K562 (cell line): Measurements from ENCODE around the gene CYP2B6. TPM values are rescaled to one million over a fixed set of nuclear protein-coding genes. Genes with fewer than 3 reads are reported as not detected.
"Not testable (repeated sequence)": the region's sequence is repeated elsewhere in the genome, so short reads cannot be mapped to it uniquely, and the experiment has no call there.

Source experiments
- ATAC-seq: fragments of 200-7000 bp; cut with Tn5 transposase; 3 replicates; pipeline ENCODE4 v1.9.1; 2020; ENCODE audit warnings: moderate library complexity
- BruUV-seq: library from RNA; stranded (reverse); fragments of 400-500 nt; replicated peaks from 2 replicates; lab custom pipeline; 2021; lab: Mats Ljungman, UMichigan
- CTCF ChIA-PET: fragments of 300-600 bp; formaldehyde crosslinking; extraction: SDS; loops from one replicate; lab custom pipeline; 2021; ENCODE audit warnings: low intra/inter-chr PET ratio; lab: Yijun Ruan, JAX
- POLR2A ChIA-PET: fragments of 300-600, 350-650 bp; sonication (Branson Sonifier 250); formaldehyde crosslinking; extraction: SDS; loops from one replicate; lab custom pipeline; 2021; ENCODE audit warnings: antibody characterized with exemption, inconsistent platforms; lab: Yijun Ruan, JAX
- DNase-seq, 4 experiments: peaks; one replicate each; pipeline versions ENCODE4 v3.0.0 to v3.0.0-alpha.2; 2011 to 2018; ENCODE audit warnings: low spot score in 3 of 4, mixed read lengths in 3 of 4; ENCODE audit errors: extremely low read depth in 1 of 4
- FAIRE-seq: peaks from 2 replicates; lab custom pipeline; 2011; peaks lifted over from hg19 to GRCh38; lab: Jason Lieb, UNC
- H2AFZ ChIP-seq: 2 replicates; pipeline ENCODE4 v1.6.0; 2011; ENCODE audit warnings: low read depth, low read length, control low read depth, inconsistent platforms
- H3K27ac ChIP-seq: fragments of 200-600 bp; 3 replicates; pipeline ENCODE4 v1.8.0; 2011; ENCODE audit warnings: low read depth, mild to moderate bottlenecking, control low read depth, inconsistent platforms, low read length, moderate library complexity, mixed read lengths; ENCODE audit errors: extremely low read depth
- H3K27me3 ChIP-seq, 2 experiments: fragments of 300-600 bp in 1 of 2; 2 replicates in 1 of 2; 3 replicates in 1 of 2; pipeline versions ENCODE4 v1.6.0 to v1.8.0; 2011; ENCODE audit warnings: inconsistent platforms in 2 of 2, low read length in 2 of 2, mild to moderate bottlenecking in 1 of 2, mixed read lengths in 1 of 2, moderate library complexity in 1 of 2; ENCODE audit not compliant: control insufficient read depth in 2 of 2, insufficient read depth in 2 of 2
- H3K36me3 ChIP-seq: fragments of 300-600 bp; 3 replicates; pipeline ENCODE4 v1.8.0; 2011; ENCODE audit warnings: mild to moderate bottlenecking, low read length, inconsistent platforms; ENCODE audit not compliant: control insufficient read depth, insufficient read depth
- H3K4me1 ChIP-seq, 2 experiments: fragments of 200-600 bp in 1 of 2; replicated peaks in 1 of 2; 2 replicates in 1 of 2; 3 replicates in 1 of 2; pipeline versions ENCODE4 v1.5.1 to v1.8.0; 2011; ENCODE audit warnings: inconsistent platforms in 2 of 2, low read length in 2 of 2, mild to moderate bottlenecking in 1 of 2, mixed read lengths in 1 of 2, moderate library complexity in 1 of 2; ENCODE audit not compliant: control insufficient read depth in 2 of 2, insufficient read depth in 2 of 2
- H3K4me2 ChIP-seq: 2 replicates; pipeline ENCODE4 v1.6.1; 2011; ENCODE audit warnings: low read length, control low read depth, inconsistent platforms, mixed read lengths; ENCODE audit not compliant: insufficient read depth
- H3K4me3 ChIP-seq: fragments of 200-600 bp; sonication (generic), shearing (Covaris generic); 2 replicates; pipeline ENCODE4 v1.5.1; 2016; ENCODE audit warnings: control low read depth, inconsistent platforms
- H3K79me2 ChIP-seq: fragments of 200-600 bp; 3 replicates; pipeline ENCODE4 v1.8.0; 2011; ENCODE audit warnings: low read length, inconsistent platforms; ENCODE audit not compliant: control insufficient read depth, insufficient read depth
- H3K9ac ChIP-seq, 2 experiments: 2 replicates each; pipeline versions ENCODE4 v1.6.0 to v1.6.1; 2011; ENCODE audit warnings: low read depth in 2 of 2, low read length in 2 of 2, control low read depth in 1 of 2, inconsistent platforms in 1 of 2, mild to moderate bottlenecking in 1 of 2, mixed read lengths in 1 of 2; ENCODE audit not compliant: insufficient read depth in 1 of 2
- H3K9me1 ChIP-seq: one replicate; pipeline ENCODE4 v1.6.0; 2011; ENCODE audit warnings: inconsistent platforms, mild to moderate bottlenecking, low read length, moderate library complexity; ENCODE audit not compliant: control insufficient read depth, insufficient read depth
- H3K9me3 ChIP-seq: replicated peaks from 2 replicates; pipeline ENCODE4 v1.5.1; 2011; ENCODE audit warnings: low read depth, low read length, inconsistent platforms; ENCODE audit not compliant: control insufficient read depth, insufficient read depth
- H4K20me1 ChIP-seq: replicated peaks from 2 replicates; pipeline ENCODE4 v1.6.1; 2011; ENCODE audit warnings: low read length, inconsistent platforms, mixed read lengths; ENCODE audit not compliant: control insufficient read depth, insufficient read depth
- ZKSCAN3 ChIP-seq: fragments of 250-450 bp; sonication (Bioruptor Pico); IDR thresholded peaks from 2 replicates; pipeline ENCODE4 v1.4.0; 2020
- ZNF431 ChIP-seq: sonication (generic); formaldehyde crosslinking; IDR thresholded peaks from 2 replicates; pipeline ENCODE4 v1.8.0; 2022; ENCODE audit warnings: mild to moderate bottlenecking, missing genetic modification reagents
- WGBS: fragments of 100-300 bp; shearing (Covaris generic); methylation state at CpG from one replicate; pipeline ENCODE4 v1.1.6; 2016; ENCODE audit warnings: low coverage, mixed read lengths; ENCODE audit not compliant: insufficient coverage; ENCODE audit errors: missing lambda C conversion rate; 5-methylcytosine and 5-hydroxymethylcytosine counted together
- in situ Hi-C: fragments of 300-500 bp; cut with MboI; formaldehyde crosslinking; loops from 4 replicates; pipeline ENCODE4 v1.15.0; 2018; ENCODE audit warnings: inconsistent platforms, mixed read lengths
- intact Hi-C: fragments of 100-400 bp; cut with micrococcal nuclease; formaldehyde crosslinking; loops from 2 replicates; pipeline ENCODE4 v1.14.2; 2022
- polyA plus RNA-seq, 8 experiments: library from polyadenylated mRNA; depleted of rRNA in 4 of 8; stranded (reverse) in 5 of 8; unstranded in 3 of 8; fragments of >200 nt; fragmentation: Nextera tagmentation in 2 of 8; fragmentation: Illumina TruSeq in 1 of 8; extraction: Ambion mirVana in 2 of 8; extraction: Trizol in 1 of 8; gene quantifications; 2 replicates each; pipeline versions ENCODE4 v1.2.1 to v1.2.3, GENCODE V29; 2011 to 2014; ENCODE audit warnings: inconsistent platforms in 1 of 8, missing spikeins in 1 of 8
- total RNA-seq, 7 experiments: library from RNA; depleted of rRNA in 6 of 7; stranded (reverse); fragments of >200 nt in 6 of 7; fragmentation: Illumina TruSeq in 2 of 7; extraction: Trizol in 2 of 7; gene quantifications; 2 replicates each; pipeline versions ENCODE4 v1.2.1 to v1.2.3, GENCODE V29; 2011 to 2021; ENCODE audit warnings: low replicate concordance in 1 of 7

The CYP2B6 gene
- total and polyA plus RNA-seq, 9 of the 15 experiments (the other 6 are each of a cell fraction or from before 2014, with no cell fraction given): 0.04 TPM; not detected in 8

- Histone ChIP-seq H3K27me3 (peaks cover 0 to 13% of the 10 kb centered on the region in 2 experiments; a peak in 3 of 5 replicates), H4K20me1 (no peaks in the 10 kb centered on the region), H3K4me2 (no peak overlapping the region), H3K27ac (no peak overlapping the region), H3K9me1 (no peaks in the 10 kb centered on the region), H3K36me3 (no peaks in the 10 kb centered on the region), H3K9me3 (no peaks in the 10 kb centered on the region), H3K4me3 (no peak overlapping the region), H2AFZ (no peak overlapping the region), H3K9ac (no peak overlapping the region), H3K4me1 (no peaks in the 10 kb centered on the region), H3K79me2 (no peaks in the 10 kb centered on the region)
- ATAC-seq (no peak), FAIRE-seq (no peak), DNase-seq (no peak)
- no TSS peak for BruUV-seq
- intact Hi-C loops: no loop called here
- TF ChIP-seq ZKSCAN3 (CRISPR knock-in tag): no peak
- WGBS: no CpG with 5 or more reads among the region's 4 CpGs
- in situ Hi-C loops: no loop called here
- POLR2A ChIA-PET: interaction anchor here (1.2 kb wide), 1 partner anchor 10 kb away, joined by 3 read pairs; no protein-coding TSS in a partner anchor
- CTCF ChIA-PET: no interaction called here
These were observed 14.4 kb upstream of the CYP2B6 start for GRCh38 chr19:40976724-40977123.

- FAIRE-seq, in situ Hi-C loops, intact Hi-C loops, H3K4me3 ChIP-seq, DNase-seq, H4K20me1 ChIP-seq, CTCF ChIA-PET, H3K9ac ChIP-seq, H3K4me1 ChIP-seq, ATAC-seq, H2AFZ ChIP-seq, H3K27ac ChIP-seq, H3K9me3 ChIP-seq, BruUV-seq, H3K79me2 ChIP-seq, H3K36me3 ChIP-seq, H3K4me2 ChIP-seq, H3K9me1 ChIP-seq: not testable (repeated sequence)
- H3K27me3 ChIP-seq: peaks cover 0 to 25% of the 10 kb centered on the region in 2 experiments; a peak in 3 of 5 replicates
- POLR2A ChIA-PET: interaction anchor here (0.7 kb wide), 1 partner anchor 174 kb away, joined by 3 read pairs; no protein-coding TSS in a partner anchor
- 3% methylated on average over 4 of the region's 4 CpGs for WGBS
- TF ChIP-seq ZNF431 (CRISPR knock-in tag): peak; percentile 47; the same call in 1 of the 2 replicates
These were observed 11.3 kb upstream of the CYP2B6 start for GRCh38 chr19:40979759-40980158.

- H4K20me1 ChIP-seq, FAIRE-seq, in situ Hi-C loops, DNase-seq, CTCF ChIA-PET, H3K4me1 ChIP-seq, H3K4me2 ChIP-seq, H3K27ac ChIP-seq, H3K9ac ChIP-seq, H3K9me3 ChIP-seq, BruUV-seq, H3K36me3 ChIP-seq, H3K4me3 ChIP-seq, POLR2A ChIA-PET, H2AFZ ChIP-seq, intact Hi-C loops, ATAC-seq, H3K9me1 ChIP-seq, H3K79me2 ChIP-seq: not testable (repeated sequence)
- H3K27me3 ChIP-seq: peaks cover 0 to 28% of the 10 kb centered on the region in 2 experiments; a peak in 3 of 5 replicates
- WGBS: 0% methylated on average over 2 of the region's 2 CpGs
These were observed 10.2 kb upstream of the CYP2B6 start for GRCh38 chr19:40980743-40981442.
